ACC112 (cell line): Measurements from ENCODE around the gene DNER.
"Not testable (repeated sequence)": the region's sequence is repeated elsewhere in the genome, so short reads cannot be mapped to it uniquely, and the experiment has no call there.

ENCODE experiments used
- H2AFZ ChIP-seq: fragments of 200-600 bp; sonication (generic); one replicate; pipeline ENCODE4 v1.6.0; 2017; ENCODE audit warnings: antibody characterized with exemption, low read length; ENCODE audit not compliant: unreplicated experiment
- H3K27ac ChIP-seq: fragments of 200-600 bp; sonication (generic); 2 replicates; pipeline ENCODE4 v1.5.1; 2014; ENCODE audit warnings: low read depth, mild to moderate bottlenecking, antibody characterized with exemption, low read length, moderate library complexity
- H3K27me3 ChIP-seq: fragments of 200-600 bp; sonication (generic); 2 replicates; pipeline ENCODE4 v1.6.1; 2014; ENCODE audit warnings: mild to moderate bottlenecking, antibody characterized with exemption, low read length, moderate library complexity, mixed read lengths; ENCODE audit not compliant: insufficient read depth
- H3K36me3 ChIP-seq: fragments of 200-600 bp; sonication (generic); 2 replicates; pipeline ENCODE4 v1.6.1; 2016; ENCODE audit warnings: mild to moderate bottlenecking, antibody characterized with exemption, low read length, moderate library complexity, mixed read lengths; ENCODE audit not compliant: insufficient read depth
- H3K4me1 ChIP-seq: fragments of 200-600 bp; sonication (generic); one replicate; pipeline ENCODE4 v1.6.1; 2016; ENCODE audit warnings: low read length, mixed read lengths; ENCODE audit not compliant: insufficient read depth, unreplicated experiment, control insufficient read depth
- H3K4me3 ChIP-seq: fragments of 200-600 bp; sonication (generic); 2 replicates; pipeline ENCODE4 v1.5.1; 2014; ENCODE audit warnings: mild to moderate bottlenecking, low read depth, low read length
- H3K79me2 ChIP-seq: fragments of 200-600 bp; sonication (generic); one replicate; pipeline ENCODE4 v1.6.0; 2016; ENCODE audit warnings: low read length; ENCODE audit not compliant: control insufficient read depth, unreplicated experiment, insufficient read depth

DNER gene

GRCh38 chr2:229733611-229734245, 19.4 kb upstream of the DNER start:
- Histone ChIP-seq H3K36me3 (no peaks in the 10 kb centered on the region), H3K27me3 (no peaks in the 10 kb centered on the region), H3K79me2 (no peaks in the 10 kb centered on the region), H3K27ac (no peak overlapping the region), H3K4me1 (peaks cover 7% of the 10 kb centered on the region), H2AFZ (no peak overlapping the region), H3K4me3 (no peak overlapping the region)

GRCh38 chr2:229732897-229733296, 18.5 kb upstream of the DNER start:
- Histone ChIP-seq H3K4me1 (peaks cover 7% of the 10 kb centered on the region), H3K4me3 (no peak overlapping the region), H3K27me3 (no peaks in the 10 kb centered on the region), H2AFZ (no peak overlapping the region), H3K79me2 (no peaks in the 10 kb centered on the region), H3K36me3 (no peaks in the 10 kb centered on the region), H3K27ac (no peak overlapping the region)

GRCh38 chr2:229731916-229732315, 17.6 kb upstream of the DNER start:
- Histone ChIP-seq H3K4me1 (peaks cover 12% of the 10 kb centered on the region), H3K4me3 (no peak overlapping the region), H3K36me3 (no peaks in the 10 kb centered on the region), H3K27me3 (no peaks in the 10 kb centered on the region), H3K79me2 (no peaks in the 10 kb centered on the region), H3K27ac (no peak overlapping the region), H2AFZ (no peak overlapping the region)

DNA sequence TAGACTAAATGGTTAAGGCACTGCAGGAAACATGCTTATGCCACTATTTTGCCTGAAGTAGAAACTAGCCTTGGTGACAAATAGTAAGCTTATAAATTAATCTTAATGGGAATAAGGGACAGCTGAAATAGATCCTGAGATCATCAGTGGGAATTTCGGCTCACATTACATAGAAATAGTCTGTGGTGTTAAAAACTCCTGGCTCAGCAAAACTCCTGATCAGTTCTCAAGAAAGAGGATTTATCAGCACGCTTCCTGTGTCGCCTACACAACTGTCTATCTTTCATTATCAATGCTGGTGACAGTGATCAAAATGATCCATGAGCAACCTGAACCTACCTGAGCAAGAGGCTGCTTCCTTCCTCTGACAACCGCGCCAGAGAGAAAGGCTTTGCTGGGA, 17.0 kb upstream of the DNER start:
- no peak overlapping the region for H3K27ac ChIP-seq
- H3K27me3 ChIP-seq, result no peaks in the 10 kb centered on the region
- H3K4me3 ChIP-seq, result no peak overlapping the region
- H3K79me2 ChIP-seq, result no peaks in the 10 kb centered on the region
- H3K4me1 ChIP-seq, result peaks cover 18% of the 10 kb centered on the region
- no peak overlapping the region for H2AFZ ChIP-seq
- no peaks in the 10 kb centered on the region for H3K36me3 ChIP-seq

- Histone ChIP-seq H2AFZ (no peak overlapping the region), H3K27ac (peak overlapping the region; percentile 79), H3K79me2 (no peaks in the 10 kb centered on the region), H3K27me3 (no peaks in the 10 kb centered on the region), H3K36me3 (no peaks in the 10 kb centered on the region), H3K4me3 (no peak overlapping the region), H3K4me1 (peaks cover 29% of the 10 kb centered on the region)
Observed at GRCh38 chr2:229728370-229728769, 14.0 kb upstream of the DNER start.

GRCh38 chr2:229726643-229727042, 12.3 kb upstream of the DNER start:
- H3K4me1 ChIP-seq, result peaks cover 24% of the 10 kb centered on the region
- H3K4me3 ChIP-seq, result no peak overlapping the region
- H3K27ac ChIP-seq, result peak overlapping the region; percentile 85
- no peaks in the 10 kb centered on the region for H3K79me2 ChIP-seq
- no peaks in the 10 kb centered on the region for H3K36me3 ChIP-seq
- H2AFZ ChIP-seq, result no peak overlapping the region
- no peaks in the 10 kb centered on the region for H3K27me3 ChIP-seq

- Histone ChIP-seq H3K27me3 (no peaks in the 10 kb centered on the region), H3K36me3 (no peaks in the 10 kb centered on the region)
Observed at GRCh38 chr2:229725716-229726574, 11.6 kb upstream of the DNER start.

DNA sequence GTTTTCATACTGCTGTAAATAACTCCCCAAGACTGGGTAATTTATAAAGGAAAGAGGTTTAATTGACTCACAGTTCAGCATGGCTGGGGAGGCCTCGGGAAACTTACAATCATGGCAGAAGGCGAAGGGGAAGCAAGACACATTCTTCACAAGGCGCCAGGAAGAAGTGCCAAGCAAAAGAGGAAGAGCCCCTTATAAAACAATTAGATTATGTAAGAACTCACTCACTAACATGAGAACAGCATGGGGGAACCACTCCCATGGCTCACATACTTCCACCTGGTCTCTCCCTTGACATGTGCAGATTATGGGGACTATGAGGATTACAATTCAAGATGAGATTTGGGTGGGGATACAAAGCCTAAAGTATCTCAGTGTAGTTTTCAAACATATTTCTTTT, 8.8 kb upstream of the DNER start:
- H3K36me3 ChIP-seq, H3K79me2 ChIP-seq, H2AFZ ChIP-seq, H3K4me3 ChIP-seq, H3K27ac ChIP-seq, H3K27me3 ChIP-seq: not testable (repeated sequence)
- peaks cover 28% of the 10 kb centered on the region for H3K4me1 ChIP-seq

More at GRCh38 chr2:229725716-229726574, 11.6 kb upstream of the DNER start:
- Histone ChIP-seq H3K27ac (peak overlapping the region; percentile 85), H2AFZ (no peak overlapping the region), H3K79me2 (no peaks in the 10 kb centered on the region), H3K4me1 (peaks cover 21% of the 10 kb centered on the region), H3K4me3 (no peak overlapping the region; the same call in 1 of the 2 replicates)

GRCh38 chr2:229719926-229720647, 5.7 kb upstream of the DNER start:
- H3K4me1 ChIP-seq, result peaks cover 7% of the 10 kb centered on the region
- no peaks in the 10 kb centered on the region for H3K79me2 ChIP-seq
- no peaks in the 10 kb centered on the region for H3K36me3 ChIP-seq
- H3K27me3 ChIP-seq, result peaks cover 26% of the 10 kb centered on the region
- H3K4me3 ChIP-seq, result no peak overlapping the region
- H2AFZ ChIP-seq, result no peak overlapping the region
- no peak overlapping the region for H3K27ac ChIP-seq

GRCh38 chr2:229718057-229718456, 3.7 kb upstream of the DNER start:
- no peak overlapping the region for H3K27ac ChIP-seq
- H3K36me3 ChIP-seq, result no peaks in the 10 kb centered on the region
- peaks cover 36% of the 10 kb centered on the region for H3K27me3 ChIP-seq

More at GRCh38 chr2:229718057-229718456, 3.7 kb upstream of the DNER start:
- Histone ChIP-seq H3K4me1 (peaks cover 7% of the 10 kb centered on the region), H2AFZ (no peak overlapping the region), H3K4me3 (no peak overlapping the region), H3K79me2 (no peaks in the 10 kb centered on the region)
